HepG2 (cell line): Measurements from ENCODE around the gene NIP7. TPM values are rescaled to one million over a fixed set of nuclear protein-coding genes. Genes with fewer than 3 reads are reported as not detected.
A peak's percentile ranks its signal among the peaks of the same experiment; 100 is the strongest.

Experiments used
- ATAC-seq: fragments of 200-7000 bp; cut with Tn5 transposase; 3 replicates; pipeline ENCODE4 v1.9.1; 2020; ENCODE audit warnings: mild to moderate bottlenecking, moderate library complexity
- BruUV-seq: library from RNA; stranded (reverse); fragments of 400-500 nt; replicated peaks from 2 replicates; lab custom pipeline; 2021; lab: Mats Ljungman, UMichigan
- CTCF ChIA-PET: fragments of 300-600 bp; formaldehyde crosslinking; extraction: SDS; loops from one replicate; lab custom pipeline; 2021; ENCODE audit warnings: low total read pairs, inconsistent platforms, low intra/inter-chr PET ratio; lab: Yijun Ruan, JAX
- POLR2A ChIA-PET: fragments of 350-600 bp; sonication (Branson Sonifier 250); formaldehyde crosslinking; loops from one replicate; lab custom pipeline; 2020; ENCODE audit warnings: antibody characterized with exemption, inconsistent platforms; lab: Yijun Ruan, JAX
- DNase-seq: peaks from one replicate; pipeline ENCODE4 v3.0.0-alpha.2; 2015; ENCODE audit warnings: low spot score
- FAIRE-seq: peaks from 3 replicates; lab custom pipeline; 2011; peaks lifted over from hg19 to GRCh38; lab: Jason Lieb, UNC
- H2AFZ ChIP-seq: one replicate; pipeline ENCODE4 v1.6.1; 2011; ENCODE audit warnings: low read length, inconsistent platforms
- H3K27ac ChIP-seq: fragments of 300-600 bp; 3 replicates; pipeline ENCODE4 v1.8.0; 2011; ENCODE audit warnings: mixed run types, mild to moderate bottlenecking, mixed read lengths, low read length, inconsistent platforms; ENCODE audit not compliant: insufficient read depth; ENCODE audit errors: extremely low read length
- H3K27me3 ChIP-seq, 2 experiments: fragments of 200-600 bp in 1 of 2; 2 replicates in 1 of 2; 3 replicates in 1 of 2; pipeline versions ENCODE4 v1.6.0 to v1.8.0; 2011; ENCODE audit warnings: low read length in 2 of 2, mild to moderate bottlenecking in 2 of 2, moderate library complexity in 2 of 2, inconsistent platforms in 1 of 2; ENCODE audit not compliant: insufficient read depth in 2 of 2, control insufficient read depth in 1 of 2
- H3K36me3 ChIP-seq, 2 experiments: fragments of 200-600 bp in 1 of 2; replicated peaks in 1 of 2; 2 replicates in 1 of 2; 3 replicates in 1 of 2; pipeline versions ENCODE4 v1.5.1 to v1.8.0; 2011; ENCODE audit warnings: low read length in 2 of 2, inconsistent platforms in 1 of 2; ENCODE audit not compliant: insufficient read depth in 2 of 2, control insufficient read depth in 1 of 2
- H3K4me1 ChIP-seq: 2 replicates; pipeline ENCODE4 v1.5.1; 2012; ENCODE audit warnings: low read length, inconsistent platforms; ENCODE audit not compliant: insufficient read depth
- H3K4me2 ChIP-seq: 2 replicates; pipeline ENCODE4 v1.6.0; 2011; ENCODE audit warnings: low read depth, low read length, inconsistent platforms
- H3K4me3 ChIP-seq, 3 experiments: fragments of 200-600 bp in 1 of 3; sonication (generic), shearing (Covaris generic) in 1 of 3; replicated peaks in 1 of 3; 2 replicates each; pipeline ENCODE4 v1.5.1; 2011 to 2016; ENCODE audit warnings: low read length in 3 of 3, inconsistent platforms in 2 of 3, low read depth in 2 of 3, mild to moderate bottlenecking in 2 of 3, control low read depth in 1 of 3, mixed read lengths in 1 of 3; ENCODE audit not compliant: insufficient read depth in 1 of 3
- H3K79me2 ChIP-seq: one replicate; pipeline ENCODE4 v1.6.1; 2011; ENCODE audit warnings: low read length, inconsistent platforms; ENCODE audit not compliant: insufficient read depth
- H3K9ac ChIP-seq: 2 replicates; pipeline ENCODE4 v1.6.0; 2011; ENCODE audit warnings: mild to moderate bottlenecking, low read depth, low read length, inconsistent platforms; ENCODE audit not compliant: insufficient read depth
- H3K9me3 ChIP-seq: 2 replicates; pipeline ENCODE4 v1.5.1; 2012; ENCODE audit warnings: mild to moderate bottlenecking, low read length
- H4K20me1 ChIP-seq: 2 replicates; pipeline ENCODE4 v1.6.0; 2011; ENCODE audit warnings: inconsistent platforms, mild to moderate bottlenecking, low read length, moderate library complexity; ENCODE audit not compliant: insufficient read depth
- GFI1 ChIP-seq: sonication (generic); formaldehyde crosslinking; IDR thresholded peaks from 2 replicates; pipeline ENCODE4 v1.5.0; 2020; ENCODE audit warnings: missing genetic modification reagents, mild to moderate bottlenecking, borderline replicate concordance
- ZNF142 ChIP-seq: sonication (generic); formaldehyde crosslinking; IDR thresholded peaks from 2 replicates; pipeline ENCODE4 v1.4.0; 2020; ENCODE audit warnings: missing genetic modification reagents
- ZNF577 ChIP-seq: sonication (generic); formaldehyde crosslinking; IDR thresholded peaks from 2 replicates; pipeline ENCODE4 v1.4.0; 2020; ENCODE audit warnings: mild to moderate bottlenecking, low read depth, missing genetic modification reagents, borderline replicate concordance
- ZNF768 ChIP-seq: sonication (generic); formaldehyde crosslinking; IDR thresholded peaks from 2 replicates; pipeline ENCODE4 v1.4.0; 2020; ENCODE audit warnings: missing genetic modification reagents
- ZNF891 ChIP-seq: sonication (generic); formaldehyde crosslinking; IDR thresholded peaks from 2 replicates; pipeline ENCODE4 v1.5.0; 2020; ENCODE audit warnings: mild to moderate bottlenecking, missing genetic modification reagents
- WGBS: methylation state at CpG from one replicate; pipeline ENCODE4 v1.1.6; 2017; ENCODE audit warnings: low lambda C conversion rate; 5-methylcytosine and 5-hydroxymethylcytosine counted together
- in situ Hi-C: cut with HindIII; loops from 2 replicates; pipeline ENCODE4 v1.10.0; 2017; ENCODE audit warnings: low pct_unique_long_range_greater_than_20kb; ENCODE audit not compliant: extremely low pct_ligation_motif_present
- intact Hi-C: fragments of 100-400 bp; cut with micrococcal nuclease; formaldehyde crosslinking; loops from one replicate; pipeline ENCODE4 v1.10.0; 2022; ENCODE audit not compliant: unreplicated experiment
- polyA plus RNA-seq, 8 experiments: library from polyadenylated mRNA; depleted of rRNA in 3 of 8; stranded (reverse) in 7 of 8; unstranded in 1 of 8; fragments of >200 nt; fragmentation: Illumina TruSeq in 4 of 8; extraction: Trizol in 4 of 8; gene quantifications; 2 replicates each; pipeline versions ENCODE4 v1.2.1 to v1.2.3, GENCODE V29; 2011 to 2016; ENCODE audit warnings: low read depth in 4 of 8, missing spikeins in 1 of 8, mixed read lengths in 1 of 8; ENCODE audit not compliant: insufficient read depth in 1 of 8
- total RNA-seq, 5 experiments: library from RNA; depleted of rRNA; stranded (reverse); fragments of >200 nt; fragmentation: Illumina TruSeq; extraction: Trizol; gene quantifications; 2 replicates each; pipeline ENCODE4 v1.2.3, GENCODE V29; 2016; ENCODE audit warnings: low read depth in 1 of 5

The NIP7 gene
- total and polyA plus RNA-seq, 2 of the 13 experiments (the other 11 are each of a cell fraction or from before 2014, with no cell fraction given): 15.3 to 114 TPM

GRCh38 chr16:69349536-69349935, 10.0 kb downstream of the NIP7 start:
- H3K79me2 ChIP-seq: no peaks in the 10 kb centered on the region
- no TSS peak for BruUV-seq
- H3K27ac ChIP-seq: no peak overlapping the region
- ChIA-PET CTCF (no interaction called here), POLR2A (interaction anchor here (1.9 to 4.1 kb wide), 3 partner anchors 10 to 35 kb away, joined by 5 to 22 read pairs (median 9); partner anchors contain the start of genes COG8, NIP7 and PDF)
- FAIRE-seq (no peak), ATAC-seq (no peak), DNase-seq (no peak)
- H2AFZ ChIP-seq: no peak overlapping the region
- 95% methylated on average over 10 of the region's 10 CpGs for WGBS
- in situ Hi-C loops (no loop called here), intact Hi-C loops (no loop called here)
- no peak overlapping the region for H3K4me3 ChIP-seq
- no peaks in the 10 kb centered on the region for H3K27me3 ChIP-seq
- TF ChIP-seq GFI1 (CRISPR knock-in tag) (no peak), ZNF768 (CRISPR knock-in tag) (0 out of 2 replicates have a peak, but pooled peaks have one; percentile 14), ZNF891 (0 out of 2 replicates have a peak, but pooled peaks have one; percentile 19), ZNF577 (CRISPR knock-in tag) (no peak), ZNF142 (CRISPR knock-in tag) (no peak)
- no peaks in the 10 kb centered on the region for H3K9me3 ChIP-seq
- peaks cover 0 to 5% of the 10 kb centered on the region in 2 experiments; a peak in 2 of 5 replicates for H3K36me3 ChIP-seq
- peaks cover 24% of the 10 kb centered on the region for H3K4me1 ChIP-seq
- H4K20me1 ChIP-seq: no peaks in the 10 kb centered on the region
- H3K9ac ChIP-seq: no peak overlapping the region
- no peak overlapping the region for H3K4me2 ChIP-seq
